Cardiac muscle cell (in vitro differentiated cells and primary cell): ENCODE data around the gene C1orf21. TPM values are rescaled to one million over a fixed set of nuclear protein-coding genes. Genes with fewer than 3 reads are reported as not detected.

Experiments used
- DNase-seq, 2 donors: peaks; one replicate each; pipeline versions ENCODE4 v3.0.0 to v3.0.0-alpha.2; 2010 to 2017; ENCODE audit warnings: low read depth in 1 of 2, low spot score in 1 of 2
- H3K27ac ChIP-seq: fragments of 200-600 bp; sonication (generic); 2 replicates; pipeline ENCODE4 v1.5.1; 2016
- H3K27me3 ChIP-seq: fragments of 200-600 bp; sonication (generic); 2 replicates; pipeline ENCODE4 v1.6.0; 2016; ENCODE audit warnings: control low read depth
- H3K36me3 ChIP-seq: fragments of 200-600 bp; sonication (generic); 2 replicates; pipeline ENCODE4 v1.5.1; 2016; ENCODE audit warnings: control low read depth
- H3K4me1 ChIP-seq: fragments of 200-600 bp; sonication (generic); 2 replicates; pipeline ENCODE4 v1.8.1; 2017; ENCODE audit warnings: low read depth, mild to moderate bottlenecking, mixed run types
- H3K4me3 ChIP-seq: fragments of 200-600 bp; sonication (generic); 2 replicates; pipeline ENCODE4 v1.5.1; 2016; ENCODE audit warnings: mild to moderate bottlenecking
- H3K9me3 ChIP-seq: fragments of 200-600 bp; sonication (generic); 2 replicates; pipeline ENCODE4 v1.5.1; 2017; ENCODE audit warnings: low read depth, mild to moderate bottlenecking, control low read depth
- CTCF ChIP-seq: IDR thresholded peaks from 2 replicates; pipeline ENCODE4 v1.5.1; 2012; ENCODE audit warnings: low read depth, mild to moderate bottlenecking, low read length
- polyA plus RNA-seq: library from polyadenylated mRNA; unstranded; fragments of >200 nt; fragmentation: Nextera tagmentation; extraction: Ambion mirVana; gene quantifications from 2 replicates; pipeline ENCODE4 v1.2.1, GENCODE V29; 2016
- total RNA-seq: library from RNA; depleted of rRNA; stranded (reverse); fragments of >200 nt; gene quantifications from 2 replicates; pipeline ENCODE4 v1.2.3, GENCODE V29; 2016

C1orf21 gene
- total and polyA plus RNA-seq, 2 experiments from 2014 or later = 10.9 to 26.8 TPM

GRCh38 chr1:184412472-184412871 lies 25.6 kb downstream of the C1orf21 start:
- Histone ChIP-seq H3K9me3 (no peaks in the 10 kb centered on the region), H3K4me1 (peaks cover 12% of the 10 kb centered on the region), H3K27ac (no peak overlapping the region), H3K27me3 (no peaks in the 10 kb centered on the region), H3K36me3 (no peaks in the 10 kb centered on the region), H3K4me3 (no peak overlapping the region)
- no peak for TF ChIP-seq CTCF
- no peak for DNase-seq

DNA sequence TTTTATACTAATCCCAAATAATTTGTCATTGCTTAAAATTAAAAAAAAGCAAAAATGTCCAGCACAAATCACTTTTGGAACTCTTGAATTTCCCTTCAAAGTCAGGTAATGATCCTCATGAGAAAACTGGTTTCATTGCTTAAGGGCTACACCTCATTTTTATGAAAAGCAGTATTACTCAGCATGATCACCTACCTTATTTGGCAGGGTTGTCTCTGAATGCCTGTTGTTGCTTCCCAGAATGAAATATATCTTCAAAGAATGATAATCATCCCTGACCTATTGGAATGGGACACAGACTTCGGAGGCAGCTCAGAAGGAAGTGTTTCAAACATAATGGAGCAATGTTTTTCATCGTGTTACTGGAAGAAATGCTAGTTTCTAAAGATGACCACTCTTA lies 29.7 kb downstream of the C1orf21 start:
- H3K27me3 ChIP-seq = no peaks in the 10 kb centered on the region
- no peaks in the 10 kb centered on the region for H3K36me3 ChIP-seq
- H3K9me3 ChIP-seq = no peaks in the 10 kb centered on the region
- peaks cover 3% of the 10 kb centered on the region for H3K4me1 ChIP-seq
- DNase-seq = no peak
- no peak for TF ChIP-seq CTCF
- H3K27ac ChIP-seq = no peak overlapping the region
- H3K4me3 ChIP-seq = no peak overlapping the region

- peak in 1 of 2 donors; percentile 4 for DNase-seq
- no peaks in the 10 kb centered on the region for H3K9me3 ChIP-seq
- no peak overlapping the region for H3K4me3 ChIP-seq
- H3K36me3 ChIP-seq = no peaks in the 10 kb centered on the region
- H3K27me3 ChIP-seq = no peaks in the 10 kb centered on the region
- no peak for TF ChIP-seq CTCF
- H3K27ac ChIP-seq = no peak overlapping the region
- H3K4me1 ChIP-seq = peaks cover 3% of the 10 kb centered on the region
Measured at GRCh38 chr1:184416946-184417345, 30.1 kb downstream of the C1orf21 start.

GRCh38 chr1:184417916-184418315 lies 31.1 kb downstream of the C1orf21 start:
- no peak for TF ChIP-seq CTCF
- Histone ChIP-seq H3K9me3 (no peaks in the 10 kb centered on the region), H3K36me3 (no peaks in the 10 kb centered on the region), H3K27ac (no peak overlapping the region), H3K27me3 (no peaks in the 10 kb centered on the region), H3K4me1 (peaks cover 3% of the 10 kb centered on the region), H3K4me3 (no peak overlapping the region)
- no peak for DNase-seq

DNA sequence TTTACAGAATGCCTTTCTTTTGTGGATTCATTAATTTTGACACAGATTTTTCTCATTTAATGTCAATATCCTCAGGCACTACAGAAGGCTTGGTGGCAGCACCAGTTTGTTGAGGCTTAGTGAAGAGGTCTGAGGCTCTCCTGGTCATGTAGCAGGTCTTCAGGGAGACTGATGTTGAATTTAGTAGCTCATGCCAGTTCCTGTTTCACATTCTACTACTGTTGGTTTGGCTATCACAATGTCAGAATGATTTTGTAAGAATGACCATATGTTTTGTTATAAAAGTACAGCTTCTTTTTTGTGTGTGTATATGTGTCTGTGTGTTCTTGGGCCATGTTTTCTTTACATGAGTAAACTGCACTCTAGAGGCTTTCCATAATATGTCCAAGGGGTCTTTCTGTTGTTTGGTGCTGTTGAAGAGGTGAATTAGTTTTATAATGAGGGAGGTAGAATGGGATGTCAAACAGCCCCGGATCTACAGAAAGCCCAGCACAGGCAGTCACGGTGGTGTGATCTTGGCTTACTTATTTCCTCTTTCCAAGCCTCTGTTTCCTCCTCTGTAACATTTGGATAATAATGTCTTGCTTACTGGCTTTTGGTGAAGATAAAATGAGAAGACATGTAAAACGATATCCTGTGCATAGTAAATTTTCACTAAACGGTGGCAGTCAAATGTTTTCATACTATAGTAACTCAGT lies 32.0 kb downstream of the C1orf21 start:
- Histone ChIP-seq H3K9me3 (no peaks in the 10 kb centered on the region), H3K36me3 (no peaks in the 10 kb centered on the region), H3K4me3 (no peak overlapping the region), H3K4me1 (peaks cover 3% of the 10 kb centered on the region), H3K27ac (no peak overlapping the region), H3K27me3 (no peaks in the 10 kb centered on the region)
- no peak for TF ChIP-seq CTCF
- DNase-seq = no peak
